ACC112 (cell line): ENCODE measurements around the gene RNF168.
A peak's percentile ranks its signal among the peaks of the same experiment; 100 is the strongest.
"Not testable (repeated sequence)": the region's sequence is repeated elsewhere in the genome, so short reads cannot be mapped to it uniquely, and the experiment has no call there.

Experiments
- H2AFZ ChIP-seq: fragments of 200-600 bp; sonication (generic); one replicate; pipeline ENCODE4 v1.6.0; 2017; ENCODE audit warnings: antibody characterized with exemption, low read length; ENCODE audit not compliant: unreplicated experiment
- H3K27ac ChIP-seq: fragments of 200-600 bp; sonication (generic); 2 replicates; pipeline ENCODE4 v1.5.1; 2014; ENCODE audit warnings: low read depth, mild to moderate bottlenecking, antibody characterized with exemption, low read length, moderate library complexity
- H3K27me3 ChIP-seq: fragments of 200-600 bp; sonication (generic); 2 replicates; pipeline ENCODE4 v1.6.1; 2014; ENCODE audit warnings: mild to moderate bottlenecking, antibody characterized with exemption, low read length, moderate library complexity, mixed read lengths; ENCODE audit not compliant: insufficient read depth
- H3K36me3 ChIP-seq: fragments of 200-600 bp; sonication (generic); 2 replicates; pipeline ENCODE4 v1.6.1; 2016; ENCODE audit warnings: mild to moderate bottlenecking, antibody characterized with exemption, low read length, moderate library complexity, mixed read lengths; ENCODE audit not compliant: insufficient read depth
- H3K4me1 ChIP-seq: fragments of 200-600 bp; sonication (generic); one replicate; pipeline ENCODE4 v1.6.1; 2016; ENCODE audit warnings: low read length, mixed read lengths; ENCODE audit not compliant: insufficient read depth, unreplicated experiment, control insufficient read depth
- H3K4me3 ChIP-seq: fragments of 200-600 bp; sonication (generic); 2 replicates; pipeline ENCODE4 v1.5.1; 2014; ENCODE audit warnings: mild to moderate bottlenecking, low read depth, low read length
- H3K79me2 ChIP-seq: fragments of 200-600 bp; sonication (generic); one replicate; pipeline ENCODE4 v1.6.0; 2016; ENCODE audit warnings: low read length; ENCODE audit not compliant: control insufficient read depth, unreplicated experiment, insufficient read depth

RNF168 gene

GRCh38 chr3:196531418-196531817 lies 27.9 kb upstream of the RNF168 start:
- no peaks in the 10 kb centered on the region for H3K36me3 ChIP-seq
- H3K27ac ChIP-seq, result no peak overlapping the region
- H3K4me1 ChIP-seq, result peaks cover 7% of the 10 kb centered on the region
- no peaks in the 10 kb centered on the region for H3K27me3 ChIP-seq
- H2AFZ ChIP-seq, result no peak overlapping the region
- H3K4me3 ChIP-seq, result no peak overlapping the region
- H3K79me2 ChIP-seq, result no peaks in the 10 kb centered on the region

- Histone ChIP-seq H2AFZ (peak overlapping the region; percentile 98), H3K27ac (no peak overlapping the region)
These were observed 25.2 kb upstream of the RNF168 start for GRCh38 chr3:196528639-196529233.

GRCh38 chr3:196525141-196525540 lies 21.6 kb upstream of the RNF168 start:
- Histone ChIP-seq H3K27ac (no peak overlapping the region), H2AFZ (no peak overlapping the region), H3K36me3 (no peaks in the 10 kb centered on the region), H3K4me1 (peaks cover 7% of the 10 kb centered on the region), H3K4me3 (no peak overlapping the region), H3K79me2 (no peaks in the 10 kb centered on the region), H3K27me3 (no peaks in the 10 kb centered on the region)

More at GRCh38 chr3:196528639-196529233, 25.2 kb upstream of the RNF168 start:
- H3K4me1 ChIP-seq, result peaks cover 7% of the 10 kb centered on the region
- no peaks in the 10 kb centered on the region for H3K27me3 ChIP-seq
- H3K36me3 ChIP-seq, result no peaks in the 10 kb centered on the region
- no peaks in the 10 kb centered on the region for H3K79me2 ChIP-seq
- peak overlapping the region; percentile 70 for H3K4me3 ChIP-seq

GRCh38 chr3:196524527-196524926 lies 21.0 kb upstream of the RNF168 start:
- no peak overlapping the region for H3K27ac ChIP-seq
- H3K4me3 ChIP-seq, result no peak overlapping the region
- no peaks in the 10 kb centered on the region for H3K79me2 ChIP-seq
- H3K36me3 ChIP-seq, result no peaks in the 10 kb centered on the region
- H3K4me1 ChIP-seq, result peaks cover 7% of the 10 kb centered on the region
- no peaks in the 10 kb centered on the region for H3K27me3 ChIP-seq
- no peak overlapping the region for H2AFZ ChIP-seq

- Histone ChIP-seq H3K4me3 (no peak overlapping the region), H3K27ac (no peak overlapping the region), H3K4me1 (peaks cover 7% of the 10 kb centered on the region), H2AFZ (no peak overlapping the region), H3K27me3 (no peaks in the 10 kb centered on the region), H3K79me2 (no peaks in the 10 kb centered on the region), H3K36me3 (no peaks in the 10 kb centered on the region)
These were observed 20.3 kb upstream of the RNF168 start for GRCh38 chr3:196523841-196524240.

- H3K4me3 ChIP-seq, H3K4me1 ChIP-seq, H3K27ac ChIP-seq, H3K27me3 ChIP-seq, H2AFZ ChIP-seq, H3K79me2 ChIP-seq, H3K36me3 ChIP-seq: not testable (repeated sequence)
These were observed 17.7 kb upstream of the RNF168 start for GRCh38 chr3:196521291-196521690.

GRCh38 chr3:196519718-196520082 lies 16.1 kb upstream of the RNF168 start:
- H3K36me3 ChIP-seq, result no peaks in the 10 kb centered on the region
- H3K4me1 ChIP-seq, result no peaks in the 10 kb centered on the region
- H3K27me3 ChIP-seq, result no peaks in the 10 kb centered on the region
- H2AFZ ChIP-seq, result no peak overlapping the region
- no peak overlapping the region for H3K4me3 ChIP-seq
- H3K79me2 ChIP-seq, result no peaks in the 10 kb centered on the region
- H3K27ac ChIP-seq, result no peak overlapping the region

- no peak overlapping the region for H3K27ac ChIP-seq
- no peaks in the 10 kb centered on the region for H3K27me3 ChIP-seq
- no peaks in the 10 kb centered on the region for H3K36me3 ChIP-seq
- no peaks in the 10 kb centered on the region for H3K4me1 ChIP-seq
- H3K79me2 ChIP-seq, result no peaks in the 10 kb centered on the region
- H2AFZ ChIP-seq, result no peak overlapping the region
- H3K4me3 ChIP-seq, result no peak overlapping the region
These were observed 15.6 kb upstream of the RNF168 start for GRCh38 chr3:196518966-196519717.

GRCh38 chr3:196517919-196518318 lies 14.4 kb upstream of the RNF168 start:
- H3K4me1 ChIP-seq, result no peaks in the 10 kb centered on the region
- no peak overlapping the region for H2AFZ ChIP-seq
- no peak overlapping the region for H3K27ac ChIP-seq
- H3K79me2 ChIP-seq, result no peaks in the 10 kb centered on the region
- no peak overlapping the region for H3K4me3 ChIP-seq
- no peaks in the 10 kb centered on the region for H3K36me3 ChIP-seq
- H3K27me3 ChIP-seq, result no peaks in the 10 kb centered on the region

- Histone ChIP-seq H3K27me3 (no peaks in the 10 kb centered on the region), H3K27ac (no peak overlapping the region), H3K79me2 (no peaks in the 10 kb centered on the region), H3K36me3 (no peaks in the 10 kb centered on the region), H2AFZ (no peak overlapping the region), H3K4me1 (no peaks in the 10 kb centered on the region), H3K4me3 (no peak overlapping the region)
These were observed 13.7 kb upstream of the RNF168 start for GRCh38 chr3:196517162-196517800.
